ENCODE measurements around the gene M6PR.

- no peak for TF ChIP-seq CTCF (IDR thresholded peaks at IDR 0.05)
- no peak for TF ChIP-seq POLR2A (IDR thresholded peaks at IDR 0.05)
- TF ChIP-seq POLR2AphosphoS5 (IDR thresholded peaks at IDR 0.05) = no peak
Measured at GRCh38 chr12:8913702-8914032, 35.8 kb downstream of the M6PR start.

Data from breast epithelium (tissue), 3 donors.